HG02938 (cell line): ENCODE measurements around the gene CPNE5.
"Not testable (repeated sequence)": the region's sequence is repeated elsewhere in the genome, so short reads cannot be mapped to it uniquely, and the experiment has no call there.

ENCODE experiments used
- ATAC-seq: cut with Tn5 transposase; IDR thresholded peaks from one replicate; pipeline ENCODE4 v1.9.1; 2021; ENCODE audit warnings: mild to moderate bottlenecking, moderate library complexity; ENCODE audit not compliant: unreplicated experiment

Gene CPNE5

GRCh38 chr6:36704961-36705577 lies 134.2 kb downstream of the CPNE5 start:
- not testable (repeated sequence) for ATAC-seq

DNA sequence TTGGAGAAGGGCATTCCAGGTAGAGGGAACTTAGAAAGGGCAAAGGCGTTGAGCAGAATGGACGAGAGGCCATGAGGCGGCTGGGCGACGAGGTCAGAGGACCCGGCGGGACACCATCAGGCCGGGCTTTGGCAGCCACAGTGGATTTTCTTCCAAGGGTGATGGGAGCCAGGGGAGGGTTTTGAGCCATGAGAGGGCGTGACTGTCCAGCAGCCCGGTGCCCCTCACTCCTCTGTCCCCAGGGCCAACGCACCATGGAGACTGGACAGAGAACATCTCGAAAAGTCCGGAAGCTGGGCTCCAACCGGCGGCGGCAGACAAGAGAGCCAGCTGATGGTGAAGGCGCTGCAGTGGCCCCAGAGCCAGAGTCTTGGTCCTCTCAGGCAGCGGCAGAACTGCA lies 135.3 kb downstream of the CPNE5 start:
- ATAC-seq = no peak

GRCh38 chr6:36703081-36703606 lies 136.1 kb downstream of the CPNE5 start:
- no peak for ATAC-seq

- no peak for ATAC-seq
Measured at GRCh38 chr6:36702656-36703055, 136.6 kb downstream of the CPNE5 start.

- no peak for ATAC-seq
Measured at GRCh38 chr6:36701401-36701991, 137.7 kb downstream of the CPNE5 start.

GRCh38 chr6:36700831-36701230 lies 138.4 kb downstream of the CPNE5 start:
- no peak for ATAC-seq

DNA sequence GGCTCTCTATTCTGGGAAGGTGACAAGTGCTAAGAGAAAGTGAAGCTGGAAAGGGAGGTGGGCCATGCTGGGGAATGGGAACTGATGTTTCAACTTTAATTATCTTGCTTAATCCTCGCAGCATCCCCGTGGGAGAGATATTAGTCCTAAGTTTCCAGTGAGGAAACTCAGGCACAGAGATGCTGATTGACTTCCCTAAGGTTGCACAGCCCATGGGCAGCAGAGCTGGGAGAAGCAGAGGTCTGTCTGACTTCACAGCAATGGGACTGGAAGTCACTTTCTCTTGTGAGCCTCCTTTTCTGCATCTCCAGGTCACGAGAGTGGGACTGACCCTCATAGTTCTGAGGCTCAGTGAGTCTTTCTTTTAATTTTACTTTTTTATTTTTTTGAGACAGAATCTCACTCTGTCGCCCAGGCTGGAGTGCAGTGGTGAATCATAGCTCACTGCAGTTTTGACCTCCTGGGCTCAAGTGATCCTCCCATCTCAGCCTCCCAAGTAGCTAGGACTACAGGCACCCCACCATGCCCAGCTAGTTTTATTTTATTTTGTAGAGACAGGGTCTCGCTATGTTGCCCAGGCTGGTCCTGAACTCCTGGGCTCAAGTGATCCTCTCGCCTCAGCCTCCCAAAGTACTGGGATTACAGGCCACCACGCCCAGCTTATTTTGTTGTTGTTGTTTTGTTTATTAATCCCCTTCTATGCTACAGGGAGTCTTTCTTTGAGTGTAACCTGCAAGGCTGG lies 139.0 kb downstream of the CPNE5 start:
- ATAC-seq = no peak

GRCh38 chr6:36699348-36699747 lies 139.9 kb downstream of the CPNE5 start:
- ATAC-seq = no peak

DNA sequence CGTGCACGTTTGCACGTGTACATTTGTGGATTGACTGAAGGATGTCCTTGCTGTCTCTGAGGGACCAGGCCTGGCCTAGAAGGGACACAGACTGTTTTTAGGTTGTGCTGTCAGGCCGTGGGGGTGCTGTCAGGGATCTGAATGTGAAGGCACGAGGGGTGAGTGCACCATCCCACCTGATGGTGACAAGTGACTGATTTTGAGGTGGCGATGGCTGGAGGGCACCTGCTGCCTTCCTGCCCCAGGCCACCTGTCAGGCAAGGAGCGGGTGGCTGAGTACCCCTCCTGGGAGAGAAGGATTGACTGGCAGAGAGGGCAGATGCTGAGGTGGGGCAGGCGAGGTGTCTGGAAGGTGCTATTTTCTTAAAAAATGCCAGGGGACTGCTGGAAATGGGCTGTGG lies 140.4 kb downstream of the CPNE5 start:
- ATAC-seq = no peak

DNA sequence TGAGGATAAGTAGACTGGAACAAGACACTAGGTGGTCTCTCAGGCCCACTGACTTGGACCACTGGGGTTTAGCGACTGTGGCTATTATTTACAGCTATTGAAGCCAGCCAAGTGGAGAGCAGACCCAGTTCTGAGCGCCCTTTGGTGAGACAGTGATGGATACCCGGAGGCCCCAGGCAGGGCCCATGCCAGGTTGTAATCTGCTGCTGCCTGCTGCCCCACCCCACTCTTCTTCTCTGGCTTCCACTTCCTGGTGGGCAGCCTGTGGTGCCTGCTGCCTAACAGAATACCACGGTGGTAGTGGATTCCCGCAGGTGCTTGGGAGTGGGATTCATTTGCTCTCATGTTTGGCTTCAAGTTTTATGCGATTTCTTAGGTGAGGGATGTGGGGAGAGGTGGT lies 141.0 kb downstream of the CPNE5 start:
- no peak for ATAC-seq

DNA sequence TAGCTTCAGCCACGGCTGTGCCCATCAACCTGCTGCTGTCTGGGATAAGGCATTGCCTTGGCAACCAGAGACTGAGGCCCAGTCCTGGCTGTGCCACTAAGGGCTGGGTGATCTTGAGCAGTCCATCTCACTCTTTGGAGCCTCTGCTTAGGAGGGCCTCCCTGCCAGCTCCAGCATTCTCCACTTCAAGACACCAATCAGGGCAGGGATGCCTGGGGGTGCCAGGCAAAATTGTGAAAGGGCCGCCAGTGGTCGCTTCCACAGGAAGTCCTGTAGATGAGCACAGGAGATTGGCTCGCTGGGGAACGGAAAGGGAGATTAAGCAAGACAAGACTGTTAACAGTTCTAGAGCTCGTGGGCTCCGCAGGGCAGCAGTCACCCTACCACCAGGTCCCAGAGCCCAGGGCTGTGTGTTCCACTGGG lies 141.8 kb downstream of the CPNE5 start, which contains the start of gene RAB44:
TSS of gene RAB44 (plus strand) at position 346 of the 423 bp plus-strand sequence. CDS start 6,410 bp downstream, outside the sequence.
- no peak for ATAC-seq

DNA sequence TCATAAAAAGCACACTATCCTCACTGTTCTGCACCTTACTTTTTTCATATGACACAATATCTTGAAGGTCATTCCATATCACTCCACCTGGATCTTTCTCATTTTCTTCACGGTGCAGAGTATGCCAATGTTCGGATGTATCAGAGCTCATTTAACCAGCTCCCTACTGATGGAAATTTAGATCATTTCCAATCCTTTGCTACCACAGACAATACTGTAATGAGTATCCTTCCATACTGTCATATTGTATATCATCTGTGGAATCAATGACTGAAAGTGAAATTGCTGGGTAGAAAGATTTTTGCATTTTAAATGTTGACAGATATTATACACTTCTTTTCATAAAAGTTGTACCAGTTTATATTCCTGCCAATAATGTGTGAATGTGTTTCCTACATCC lies 143.8 kb downstream of the CPNE5 start:
- ATAC-seq = no peak

DNA sequence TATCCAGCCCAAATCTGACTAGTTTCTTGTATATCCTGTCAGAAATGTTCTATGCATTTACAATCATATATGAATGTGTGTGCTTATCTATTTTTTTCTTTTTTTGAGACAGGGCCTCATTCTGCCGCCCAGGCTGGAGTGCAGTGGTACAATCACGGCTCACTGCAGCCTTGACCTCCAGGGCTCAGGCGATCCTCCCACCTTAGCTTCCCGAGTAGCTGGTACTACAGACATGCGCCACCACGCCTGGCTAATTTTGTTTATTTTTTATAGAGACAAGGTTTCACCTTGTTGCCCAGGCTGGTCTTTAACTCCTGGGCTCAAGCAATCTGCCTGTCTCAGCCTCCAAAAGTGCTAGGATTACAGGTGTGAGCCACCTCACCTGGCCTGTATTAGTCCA lies 144.6 kb downstream of the CPNE5 start:
- no peak for ATAC-seq

GRCh38 chr6:36692861-36693702 lies 146.2 kb downstream of the CPNE5 start:
- ATAC-seq = no peak

DNA sequence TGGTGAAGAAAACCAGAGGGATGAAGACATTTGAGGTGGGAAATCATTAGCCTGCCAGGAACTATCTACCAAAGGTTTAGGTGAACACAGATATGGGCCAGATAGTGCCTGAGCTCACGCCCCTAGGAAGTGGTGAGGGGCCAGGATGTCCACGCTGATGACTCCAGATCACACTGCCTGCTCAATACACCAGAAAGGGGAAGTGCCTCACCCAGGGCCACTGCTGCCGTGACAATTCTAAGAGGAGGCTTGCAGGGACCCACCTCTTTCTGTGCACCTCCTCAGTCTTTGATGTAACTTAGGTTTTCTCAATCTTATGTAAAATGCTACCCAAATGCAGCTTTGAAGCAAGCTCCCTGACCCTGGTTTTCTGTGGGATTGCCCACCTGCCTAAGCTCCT lies 147.0 kb downstream of the CPNE5 start:
- ATAC-seq = no peak

GRCh38 chr6:36691612-36692011 lies 147.6 kb downstream of the CPNE5 start:
- ATAC-seq = no peak

- ATAC-seq = no peak
Measured at GRCh38 chr6:36691011-36691410, 148.2 kb downstream of the CPNE5 start.
